H1 (cell line): ENCODE results near the gene CSNK1G3. TPM values are rescaled to one million over a fixed set of nuclear protein-coding genes. Genes with fewer than 3 reads are reported as not detected.

ENCODE experiments used
- CTCF ChIA-PET: fragments of 300-600 bp; sonication (Branson Sonifier 250); formaldehyde crosslinking; loops from one replicate; lab custom pipeline; 2021; ENCODE audit not compliant: partially characterized antibody; lab: Charles Lee
- POLR2A ChIA-PET: fragments of 300-600 bp; sonication (Branson Sonifier 250); formaldehyde crosslinking; loops from one replicate; lab custom pipeline; 2021; ENCODE audit warnings: inconsistent platforms; ENCODE audit not compliant: partially characterized antibody; lab: Charles Lee
- DNase-seq, 2 experiments: peaks; one replicate each; pipeline versions ENCODE4 v3.0.0 to v3.0.0-alpha.2; 2010 to 2022; ENCODE audit warnings: low spot score in 2 of 2, low read depth in 1 of 2, mixed read lengths in 1 of 2
- FAIRE-seq: peaks from 2 replicates; lab custom pipeline; 2011; peaks lifted over from hg19 to GRCh38; lab: Jason Lieb, UNC
- H2AFZ ChIP-seq: 2 replicates; pipeline ENCODE4 v1.8.1; 2012; ENCODE audit warnings: low read length, inconsistent platforms
- H2AK5ac ChIP-seq: 2 replicates; pipeline ENCODE4 v1.6.1; 2013; ENCODE audit warnings: low read depth, low read length
- H2BK120ac ChIP-seq: replicated peaks from 2 replicates; pipeline ENCODE3; 2013; ENCODE audit warnings: low read depth, low read length, inconsistent platforms
- H2BK12ac ChIP-seq: 2 replicates; pipeline ENCODE4 v1.6.1; 2013; ENCODE audit warnings: low read depth, low read length
- H2BK15ac ChIP-seq: 2 replicates; pipeline ENCODE4 v1.6.1; 2013; ENCODE audit warnings: low read length
- H2BK20ac ChIP-seq: 2 replicates; pipeline ENCODE4 v1.6.1; 2013; ENCODE audit warnings: low read length
- H2BK5ac ChIP-seq: 2 replicates; pipeline ENCODE4 v1.6.1; 2013; ENCODE audit warnings: low read depth, low read length
- H3K14ac ChIP-seq: 2 replicates; pipeline ENCODE4 v1.6.1; 2013; ENCODE audit warnings: inconsistent platforms; ENCODE audit not compliant: insufficient read length
- H3K18ac ChIP-seq: 2 replicates; pipeline ENCODE4 v1.6.1; 2013; ENCODE audit warnings: low read length; ENCODE audit errors: extremely low read depth
- H3K23ac ChIP-seq: 2 replicates; pipeline ENCODE4 v1.6.1; 2013; ENCODE audit warnings: inconsistent platforms; ENCODE audit not compliant: insufficient read length
- H3K23me2 ChIP-seq: 2 replicates; pipeline ENCODE4 v1.6.1; 2013; ENCODE audit warnings: low read depth, low read length
- H3K27ac ChIP-seq: 2 replicates; pipeline ENCODE4 v1.6.1; 2011; ENCODE audit warnings: low read depth, low read length, inconsistent platforms
- H3K27me3 ChIP-seq, 4 experiments: replicated peaks in 1 of 4; 1 replicate in 1 of 4; 2 replicates in 3 of 4; pipeline versions ENCODE4 v1.6.1 to v1.8.1; 2011 to 2013; ENCODE audit warnings: low read length in 3 of 4, mild to moderate bottlenecking in 3 of 4, inconsistent platforms in 2 of 4, mixed read lengths in 2 of 4, moderate library complexity in 1 of 4; ENCODE audit not compliant: control insufficient read depth in 3 of 4, insufficient read depth in 3 of 4; ENCODE audit errors: extremely low read depth in 1 of 4
- H3K36me3 ChIP-seq, 4 experiments: 2 replicates each; pipeline versions ENCODE4 v1.6.1 to v1.8.1; 2011 to 2013; ENCODE audit warnings: mild to moderate bottlenecking in 4 of 4, low read length in 3 of 4, moderate library complexity in 2 of 4, control low read depth in 1 of 4, inconsistent platforms in 1 of 4; ENCODE audit not compliant: insufficient read depth in 4 of 4, control insufficient read depth in 2 of 4
- H3K4ac ChIP-seq: replicated peaks from 2 replicates; pipeline ENCODE3; 2013; ENCODE audit warnings: low read length, low read depth, mixed read lengths, inconsistent platforms; ENCODE audit not compliant: insufficient read length
- H3K4me1 ChIP-seq, 4 experiments: replicated peaks in 1 of 4; 1 replicate in 1 of 4; 2 replicates in 3 of 4; pipeline versions ENCODE4 v1.6.1 to v1.8.1; 2011 to 2013; ENCODE audit warnings: low read length in 3 of 4, inconsistent platforms in 2 of 4, mixed read lengths in 1 of 4; ENCODE audit not compliant: insufficient read depth in 4 of 4, control insufficient read depth in 3 of 4
- H3K4me2 ChIP-seq, 2 experiments: 2 replicates each; pipeline versions ENCODE4 v1.6.1 to v1.8.1; 2011 to 2013; ENCODE audit warnings: low read depth in 2 of 2, low read length in 2 of 2, control low read depth in 1 of 2, inconsistent platforms in 1 of 2, mild to moderate bottlenecking in 1 of 2; ENCODE audit not compliant: insufficient read depth in 1 of 2
- H3K4me3 ChIP-seq, 4 experiments: fragments of 200-600, 300-600 bp in 1 of 4; sonication (generic), shearing (Covaris generic), sonication (Bioruptor Twin) in 1 of 4; 2 replicates each; pipeline versions ENCODE4 v1.5.1 to v1.8.1; 2011 to 2016; ENCODE audit warnings: low read length in 4 of 4, low read depth in 3 of 4, control low read depth in 2 of 4, inconsistent platforms in 2 of 4, mild to moderate bottlenecking in 2 of 4, mixed read lengths in 1 of 4, moderate library complexity in 1 of 4; ENCODE audit not compliant: insufficient read depth in 2 of 4; ENCODE audit errors: extremely low read depth in 1 of 4
- H3K56ac ChIP-seq: replicated peaks from 2 replicates; pipeline ENCODE3; 2013; ENCODE audit warnings: low read depth, mild to moderate bottlenecking, mixed read lengths, low read length, inconsistent platforms; ENCODE audit not compliant: insufficient read length
- H3K79me1 ChIP-seq: 2 replicates; pipeline ENCODE4 v1.6.1; 2013; ENCODE audit warnings: low read depth, low read length, control low read depth
- H3K79me2 ChIP-seq, 2 experiments: 2 replicates each; pipeline versions ENCODE4 v1.6.1 to v1.8.1; 2012 to 2013; ENCODE audit warnings: low read length in 2 of 2, mild to moderate bottlenecking in 2 of 2, inconsistent platforms in 1 of 2; ENCODE audit not compliant: insufficient read depth in 2 of 2, control insufficient read depth in 1 of 2
- H3K9ac ChIP-seq, 4 experiments: replicated peaks in 1 of 4; 1 replicate in 1 of 4; 2 replicates in 3 of 4; pipeline versions ENCODE4 v1.6.1 to v1.8.1; 2011 to 2013; ENCODE audit warnings: low read depth in 3 of 4, low read length in 3 of 4, control low read depth in 2 of 4, mild to moderate bottlenecking in 2 of 4, moderate library complexity in 2 of 4, inconsistent platforms in 1 of 4; ENCODE audit errors: extremely low read depth in 1 of 4
- H3K9me3 ChIP-seq, 2 experiments: 2 replicates each; pipeline versions ENCODE4 v1.6.1 to v1.8.1; 2012 to 2013; ENCODE audit warnings: mild to moderate bottlenecking in 2 of 2, moderate library complexity in 2 of 2, control low read depth in 1 of 2, inconsistent platforms in 1 of 2, low read depth in 1 of 2, low read length in 1 of 2, mixed read lengths in 1 of 2; ENCODE audit not compliant: insufficient read depth in 2 of 2
- H4K20me1 ChIP-seq, 2 experiments: replicated peaks in 1 of 2; 2 replicates each; pipeline versions ENCODE3 to v1.8.1; 2011 to 2013; ENCODE audit warnings: inconsistent platforms in 2 of 2, low read length in 2 of 2, mild to moderate bottlenecking in 1 of 2; ENCODE audit not compliant: insufficient read depth in 2 of 2, control insufficient read depth in 1 of 2
- H4K5ac ChIP-seq: 2 replicates; pipeline ENCODE4 v1.6.1; 2013; ENCODE audit warnings: low read length, low read depth, mixed read lengths, inconsistent platforms; ENCODE audit not compliant: insufficient read length
- H4K8ac ChIP-seq: 2 replicates; pipeline ENCODE4 v1.8.0; 2013; ENCODE audit warnings: mild to moderate bottlenecking, moderate library complexity, low read length, inconsistent platforms; ENCODE audit not compliant: insufficient read depth; ENCODE audit errors: extremely low read depth
- H4K91ac ChIP-seq: replicated peaks from 2 replicates; pipeline ENCODE3; 2013; ENCODE audit warnings: low read length, mixed read lengths, inconsistent platforms; ENCODE audit not compliant: insufficient read length
- HDAC6 ChIP-seq: IDR thresholded peaks from one replicate; pipeline ENCODE4 v1.7.1; 2012; ENCODE audit warnings: low read depth, mild to moderate bottlenecking, inconsistent platforms, low read length, moderate library complexity
- JUND ChIP-seq: IDR thresholded peaks from 2 replicates; pipeline ENCODE4 v1.6.1; 2011; ENCODE audit warnings: mild to moderate bottlenecking, improper control_type of control experiment, low read length
- KDM1A ChIP-seq: fragments of 200-600, 300-600 bp; sonication (generic); IDR thresholded peaks from 2 replicates; pipeline ENCODE4 v1.7.1; 2016; ENCODE audit warnings: mild to moderate bottlenecking, low read length, borderline replicate concordance
- MAX ChIP-seq: IDR thresholded peaks from 2 replicates; pipeline ENCODE4 v1.6.1; 2012; ENCODE audit warnings: inconsistent platforms
- NRF1 ChIP-seq: IDR thresholded peaks from 2 replicates; pipeline ENCODE4 v1.6.1; 2011; ENCODE audit warnings: mild to moderate bottlenecking, low read depth, low read length, improper control_type of control experiment
- RAD21 ChIP-seq, 2 experiments: IDR thresholded peaks in 1 of 2; conservative IDR thresholded peaks in 1 of 2; 2 replicates each; pipeline ENCODE4 v1.6.1; 2011; ENCODE audit warnings: low read depth in 2 of 2, low read length in 2 of 2, improper control_type of control experiment in 1 of 2, inconsistent platforms in 1 of 2, mild to moderate bottlenecking in 1 of 2, moderate library complexity in 1 of 2
- RXRA ChIP-seq: IDR thresholded peaks from 2 replicates; pipeline ENCODE4 v1.6.1; 2011; ENCODE audit warnings: low read depth, mild to moderate bottlenecking, low read length, moderate library complexity; ENCODE audit not compliant: insufficient read depth
- SP1 ChIP-seq: IDR thresholded peaks from 2 replicates; pipeline ENCODE4 v1.6.1; 2011; ENCODE audit warnings: low read depth, low read length
- SP2 ChIP-seq: IDR thresholded peaks from 2 replicates; pipeline ENCODE4 v1.6.1; 2012; ENCODE audit warnings: mild to moderate bottlenecking, low read length, inconsistent platforms
- TAF1 ChIP-seq: IDR thresholded peaks from 2 replicates; pipeline ENCODE4 v1.6.1; 2011; ENCODE audit warnings: mild to moderate bottlenecking, low read depth, low read length
- TAF7 ChIP-seq: optimal IDR thresholded peaks from 2 replicates; pipeline ENCODE3; 2011; ENCODE audit warnings: low read depth, mild to moderate bottlenecking, inconsistent platforms, low read length, moderate library complexity, borderline replicate concordance
- USF2 ChIP-seq: IDR thresholded peaks from 2 replicates; pipeline ENCODE4 v1.6.1; 2011; ENCODE audit warnings: low read length, improper control_type of control experiment
- YY1 ChIP-seq: IDR thresholded peaks from 2 replicates; pipeline ENCODE4 v1.6.1; 2011; ENCODE audit warnings: low read depth, mild to moderate bottlenecking, low read length
- WGBS, 2 experiments: shearing (Covaris generic) in 1 of 2; methylation state at CpG; one replicate each; pipeline versions ENCODE4 v1.1.6 to v1.1.7; 2013 to 2015; ENCODE audit warnings: low lambda C conversion rate in 2 of 2, mixed read lengths in 2 of 2, inconsistent platforms in 1 of 2, low coverage in 1 of 2, missing lambda C conversion rate in 1 of 2; ENCODE audit not compliant: insufficient replicate concordance in 2 of 2, insufficient coverage in 1 of 2, insufficient read length in 1 of 2; ENCODE audit errors: extremely low coverage in 1 of 2, missing lambda C conversion rate in 1 of 2; 5-methylcytosine and 5-hydroxymethylcytosine counted together
- polyA plus RNA-seq, 7 experiments: library from polyadenylated mRNA; depleted of rRNA in 3 of 7; stranded (reverse) in 5 of 7; unstranded in 2 of 7; fragments of >200 nt in 5 of 7; fragments of 200-250 nt in 2 of 7; gene quantifications; 1 replicate in 5 of 7; 2 replicates in 1 of 7; 4 replicates in 1 of 7; pipeline versions ENCODE4 v1.2.1 to v1.2.3, GENCODE V29; 2011 to 2013; ENCODE audit warnings: missing spikeins in 2 of 7, mixed read lengths in 2 of 7
- total RNA-seq: library from RNA; stranded (reverse); fragmentation: NEBNext Ultra II Directional; extraction: Animal tissue kit (Norgen Biotek cat#: 25700); gene quantifications from 2 replicates; pipeline ENCODE4 v1.2.1, GENCODE V29; 2021

The CSNK1G3 gene
- total and polyA plus RNA-seq, 2 of the 8 experiments (the other 6 are each of a cell fraction or from before 2014, with no cell fraction given): 10.6 to 58.9 TPM

- Histone ChIP-seq H2AFZ (no peak overlapping the region), H2BK20ac (no peak overlapping the region), H3K79me2 (peaks cover 0 to 97% of the 10 kb centered on the region in 2 experiments; a peak in 3 of 4 replicates), H2AK5ac (no peak overlapping the region), H3K9ac (no peak overlapping the region), H2BK15ac (no peak overlapping the region), H3K4me1 (no peaks in the 10 kb centered on the region), H4K8ac (no peak overlapping the region), H3K23ac (no peak overlapping the region), H4K5ac (no peak overlapping the region), H3K4me2 (no peak overlapping the region), H3K79me1 (no peaks in the 10 kb centered on the region; the same call in 1 of the 2 replicates), H2BK12ac (no peak overlapping the region), H3K18ac (no peak overlapping the region), H2BK120ac (no peak overlapping the region), H3K4ac (no peak overlapping the region), H3K23me2 (no peaks in the 10 kb centered on the region; the same call in 1 of the 2 replicates), H3K14ac (no peak overlapping the region), H3K36me3 (no peaks in the 10 kb centered on the region), H3K27me3 (no peaks in the 10 kb centered on the region), H3K4me3 (no peak overlapping the region), H2BK5ac (no peak overlapping the region), H4K20me1 (peaks cover 0 to 3% of the 10 kb centered on the region in 2 experiments), H3K9me3 (no peaks in the 10 kb centered on the region), H4K91ac (no peak overlapping the region), H3K27ac (no peak overlapping the region), H3K56ac (no peak overlapping the region)
- FAIRE-seq (no peak), DNase-seq (no peak)
- WGBS, 2 experiments: 92% methylated on average over 3 of the region's 3 CpGs; no CpG with 5 or more reads in 1 of the 2 experiments
- ChIA-PET POLR2A (no interaction called here), CTCF (interaction anchor here (1.2 kb wide), 1 partner anchor 14 kb away, joined by 3 read pairs; no protein-coding TSS in a partner anchor)
- TF ChIP-seq RAD21 (IDR thresholded peaks at IDR 0.05 in 1 of 2, conservative IDR thresholded peaks at IDR 0.05 in 1 of 2; ENCODE audit: low read depth in 2 of 2, low read length in 2 of 2): no peak
- TF ChIP-seq KDM1A: no peak
- no peak for TF ChIP-seq SP1
- no peak for TF ChIP-seq TAF1
- no peak for TF ChIP-seq NRF1
- no peak for TF ChIP-seq TAF7
- no peak for TF ChIP-seq JUND
- TF ChIP-seq YY1: no peak
- no peak for TF ChIP-seq HDAC6
- no peak for TF ChIP-seq RXRA
- no peak for TF ChIP-seq MAX
- no peak for TF ChIP-seq SP2
- no peak for TF ChIP-seq USF2
Measured at GRCh38 chr5:123530728-123531127, 18.8 kb downstream of the CSNK1G3 start.
